IMR-90 (cell line): Measurements from ENCODE around the gene POGLUT2. TPM values are rescaled to one million over a fixed set of nuclear protein-coding genes. Genes with fewer than 3 reads are reported as not detected.

Experiments used
- ATAC-seq: fragments of 200-7000 bp; cut with Tn5 transposase; 2 replicates; pipeline ENCODE4 v1.9.1; 2020; ENCODE audit warnings: low read depth, mild to moderate bottlenecking, moderate library complexity
- BruUV-seq: library from RNA; stranded (reverse); fragments of 400-500 nt; replicated peaks from 2 replicates; lab custom pipeline; 2021; lab: Mats Ljungman, UMichigan
- CTCF ChIA-PET: fragments of 300-600 bp; formaldehyde crosslinking; extraction: SDS; loops from one replicate; lab custom pipeline; 2021; ENCODE audit warnings: antibody characterized with exemption; lab: Yijun Ruan, JAX
- POLR2A ChIA-PET: fragments of 300-600 bp; sonication (Branson Sonifier 250); formaldehyde crosslinking; loops from one replicate; lab custom pipeline; 2022; ENCODE audit warnings: antibody characterized with exemption; ENCODE audit not compliant: unreplicated experiment; lab: Charles Lee
- DNase-seq: peaks from one replicate; pipeline ENCODE4 v3.0.0; 2013
- H2AFZ ChIP-seq: replicated peaks from 2 replicates; pipeline ENCODE3; 2013; ENCODE audit warnings: low read length, mild to moderate bottlenecking; ENCODE audit not compliant: poor library complexity
- H2AK5ac ChIP-seq: 2 replicates; pipeline ENCODE4 v1.6.1; 2013; ENCODE audit warnings: low read depth, low read length, inconsistent platforms
- H2AK9ac ChIP-seq: replicated peaks from 2 replicates; pipeline ENCODE3; 2013; ENCODE audit warnings: mild to moderate bottlenecking, low read depth, low read length, moderate library complexity; ENCODE audit not compliant: poor library complexity
- H2BK120ac ChIP-seq: 2 replicates; pipeline ENCODE4 v1.6.1; 2013; ENCODE audit warnings: low read depth, low read length, inconsistent platforms
- H2BK15ac ChIP-seq: 3 replicates; pipeline ENCODE4 v1.6.1; 2013; ENCODE audit warnings: low read depth, low read length, inconsistent platforms
- H2BK20ac ChIP-seq: 2 replicates; pipeline ENCODE4 v1.6.1; 2013; ENCODE audit warnings: low read depth, mild to moderate bottlenecking, inconsistent platforms, low read length, moderate library complexity
- H2BK5ac ChIP-seq: 2 replicates; pipeline ENCODE4 v1.6.1; 2013; ENCODE audit warnings: mild to moderate bottlenecking, low read depth, low read length, inconsistent platforms; ENCODE audit not compliant: poor library complexity, severe bottlenecking
- H3K14ac ChIP-seq: replicated peaks from 2 replicates; pipeline ENCODE4 v1.6.1; 2013; ENCODE audit warnings: low read depth, low read length, inconsistent platforms
- H3K18ac ChIP-seq: 2 replicates; pipeline ENCODE4 v1.6.1; 2013; ENCODE audit warnings: low read depth, low read length, control low read depth
- H3K23ac ChIP-seq: 2 replicates; pipeline ENCODE4 v1.6.1; 2013; ENCODE audit warnings: low read depth, low read length, inconsistent platforms
- H3K27ac ChIP-seq: 2 replicates; pipeline ENCODE4 v1.5.1; 2013; ENCODE audit warnings: mild to moderate bottlenecking, control low read depth, low read length; ENCODE audit not compliant: insufficient read depth
- H3K27me3 ChIP-seq: 2 replicates; pipeline ENCODE4 v1.6.1; 2013; ENCODE audit warnings: low read length; ENCODE audit not compliant: control insufficient read depth, insufficient read depth
- H3K36me3 ChIP-seq: 2 replicates; pipeline ENCODE4 v1.6.1; 2013; ENCODE audit warnings: low read length, mixed read lengths; ENCODE audit not compliant: control insufficient read depth, insufficient read depth
- H3K4ac ChIP-seq: 2 replicates; pipeline ENCODE4 v1.6.1; 2013; ENCODE audit warnings: low read depth, low read length, inconsistent platforms
- H3K4me1 ChIP-seq: 2 replicates; pipeline ENCODE4 v1.6.1; 2013; ENCODE audit warnings: low read length, mixed read lengths; ENCODE audit not compliant: control insufficient read depth, insufficient read depth
- H3K4me2 ChIP-seq: 2 replicates; pipeline ENCODE4 v1.6.1; 2013; ENCODE audit warnings: low read depth, mild to moderate bottlenecking, control low read depth, low read length, moderate library complexity
- H3K4me3 ChIP-seq: 2 replicates; pipeline ENCODE4 v1.5.1; 2013; ENCODE audit warnings: low read depth, mild to moderate bottlenecking, control low read depth, low read length, moderate library complexity; ENCODE audit not compliant: insufficient read depth
- H3K56ac ChIP-seq: 2 replicates; pipeline ENCODE4 v1.6.1; 2013; ENCODE audit warnings: low read length, inconsistent platforms; ENCODE audit not compliant: insufficient read depth; ENCODE audit errors: extremely low read depth
- H3K79me1 ChIP-seq, 2 experiments: 2 replicates each; pipeline ENCODE4 v1.6.1; 2013; ENCODE audit warnings: low read length in 2 of 2, inconsistent platforms in 1 of 2, low read depth in 1 of 2
- H3K9ac ChIP-seq: 2 replicates; pipeline ENCODE4 v1.6.1; 2013; ENCODE audit warnings: low read depth, low read length, control low read depth
- H3K9me1 ChIP-seq: 2 replicates; pipeline ENCODE4 v1.6.1; 2013; ENCODE audit warnings: low read length, inconsistent platforms; ENCODE audit not compliant: insufficient read depth
- H3K9me3 ChIP-seq: 2 replicates; pipeline ENCODE4 v1.6.1; 2013; ENCODE audit warnings: low read length; ENCODE audit not compliant: control insufficient read depth, insufficient read depth
- H4K20me1 ChIP-seq: 2 replicates; pipeline ENCODE4 v1.6.1; 2013; ENCODE audit warnings: low read length, inconsistent platforms; ENCODE audit not compliant: insufficient read depth
- H4K5ac ChIP-seq: 2 replicates; pipeline ENCODE4 v1.6.1; 2013; ENCODE audit warnings: mild to moderate bottlenecking, low read depth, low read length, control low read depth
- H4K8ac ChIP-seq, 2 experiments: 2 replicates each; pipeline ENCODE4 v1.6.1; 2013; ENCODE audit warnings: low read depth in 2 of 2, low read length in 2 of 2, control low read depth in 1 of 2, inconsistent platforms in 1 of 2
- H4K91ac ChIP-seq: 2 replicates; pipeline ENCODE4 v1.6.1; 2013; ENCODE audit warnings: low read depth, low read length, inconsistent platforms; ENCODE audit not compliant: insufficient read depth
- CHD1 ChIP-seq: IDR thresholded peaks from 2 replicates; pipeline ENCODE4 v1.6.1; 2012; ENCODE audit warnings: low read depth, low read length, improper control_type of control experiment
- CTCF ChIP-seq: conservative IDR thresholded peaks from 2 replicates; pipeline ENCODE4 v1.5.1; 2012; ENCODE audit warnings: mild to moderate bottlenecking, low read depth, low read length, improper control_type of control experiment
- ELK1 ChIP-seq: fragments of 150-350 bp; IDR thresholded peaks from 2 replicates; pipeline ENCODE4 v1.6.1; 2016; ENCODE audit warnings: low read depth, mild to moderate bottlenecking, low read length, moderate library complexity, borderline replicate concordance
- MAFK ChIP-seq: IDR thresholded peaks from 2 replicates; pipeline ENCODE4 v1.6.1; 2012; ENCODE audit warnings: low read depth, low read length, improper control_type of control experiment
- MXI1 ChIP-seq: IDR thresholded peaks from 2 replicates; pipeline ENCODE4 v1.6.1; 2012; ENCODE audit warnings: low read depth, mild to moderate bottlenecking, low read length, moderate library complexity, borderline replicate concordance
- WGBS, 2 experiments: methylation state at CpG; one replicate each; pipeline versions ENCODE4 v1.1.5 to v1.1.7; 2013; ENCODE audit warnings: missing lambda C conversion rate in 2 of 2; ENCODE audit not compliant: insufficient read length in 1 of 2; ENCODE audit errors: extremely low coverage in 2 of 2; 5-methylcytosine and 5-hydroxymethylcytosine counted together
- dilution Hi-C: fragments of 300-500 bp; cut with HindIII; formaldehyde crosslinking; loops from one replicate; pipeline ENCODE4 v1.14.3; 2018; ENCODE audit warnings: low sequenced_read_pairs; ENCODE audit not compliant: unreplicated experiment
- in situ Hi-C: fragments of 300-500 bp; cut with MboI; formaldehyde crosslinking; loops from 3 replicates; pipeline ENCODE4 v1.14.3; 2019; ENCODE audit warnings: low sequenced_read_pairs, inconsistent platforms, mixed read lengths
- intact Hi-C: fragments of 100-400 bp; cut with micrococcal nuclease; formaldehyde crosslinking; loops from 2 replicates; pipeline ENCODE4 v1.10.0; 2022
- polyA plus RNA-seq, 3 experiments: library from polyadenylated mRNA; depleted of rRNA; stranded (reverse); fragments of >200 nt; gene quantifications; 2 replicates each; pipeline ENCODE4 v1.2.3, GENCODE V29; 2012; ENCODE audit warnings: low replicate concordance in 1 of 3
- total RNA-seq: library from RNA; depleted of rRNA; stranded (reverse); fragments of >200 nt; gene quantifications from 2 replicates; pipeline ENCODE4 v1.2.3, GENCODE V29; 2012

POGLUT2 gene
- total and polyA plus RNA-seq, 2 of the 4 experiments (the other 2 are of a cell fraction): 10.6 to 14.3 TPM

- intact Hi-C loops (loop anchor here (5.0 kb wide), 2 partner anchors 68 to 123 kb away; no protein-coding TSS in a partner anchor), dilution Hi-C loops (no loop called here), in situ Hi-C loops (no loop called here)
- no peak for TF ChIP-seq CTCF
- no peak for TF ChIP-seq CHD1
- no peak for TF ChIP-seq MXI1
- no peak for TF ChIP-seq MAFK
- TF ChIP-seq ELK1: no peak
- Histone ChIP-seq H3K27me3 (no peaks in the 10 kb centered on the region), H2BK15ac (no peak overlapping the region), H4K91ac (no peak overlapping the region), H4K8ac (peak overlapping the region; percentile 99), H3K4me3 (no peak overlapping the region), H3K23ac (no peak overlapping the region), H2BK20ac (no peak overlapping the region), H3K4ac (0 out of 2 replicates have a peak overlapping the region, but pooled peaks have one; percentile 98), H2BK5ac (no peak overlapping the region), H3K18ac (no peak overlapping the region), H4K5ac (no peak overlapping the region), H3K9me1 (peaks cover 4% of the 10 kb centered on the region; the same call in 1 of the 2 replicates), H3K4me1 (peaks cover 2% of the 10 kb centered on the region; the same call in 1 of the 2 replicates), H2AK9ac (no peak overlapping the region), H2BK120ac (no peak overlapping the region), H3K27ac (no peak overlapping the region), H3K36me3 (no peaks in the 10 kb centered on the region), H3K4me2 (no peak overlapping the region), H2AFZ (no peak overlapping the region), H2AK5ac (no peak overlapping the region), H3K9ac (no peak overlapping the region), H3K79me1 (peaks cover 13 to 26% of the 10 kb centered on the region in 2 experiments), H3K56ac (no peak overlapping the region), H3K9me3 (no peaks in the 10 kb centered on the region), H4K20me1 (no peaks in the 10 kb centered on the region; the same call in 1 of the 2 replicates), H3K14ac (no peak overlapping the region)
- ChIA-PET POLR2A (no interaction called here), CTCF (interaction anchor here (1.2 kb wide), 1 partner anchor 183 kb away, joined by 3 read pairs; no protein-coding TSS in a partner anchor)
- no peak for ATAC-seq
- BruUV-seq: no TSS peak
- WGBS, 2 experiments: 80% methylated on average over 1 of the region's 14 CpGs; no CpG with 5 or more reads in 1 of the 2 experiments
- no peak for DNase-seq
Measured at GRCh38 chr13:102774591-102775520, 23.9 kb downstream of the POGLUT2 start.
